HepG2 (cell line): Measurements from ENCODE around the gene DDR2. TPM values are rescaled to one million over a fixed set of nuclear protein-coding genes. Genes with fewer than 3 reads are reported as not detected.

ENCODE experiments used
- ATAC-seq: fragments of 200-7000 bp; cut with Tn5 transposase; 3 replicates; pipeline ENCODE4 v1.9.1; 2020; ENCODE audit warnings: mild to moderate bottlenecking, moderate library complexity
- BruUV-seq: library from RNA; stranded (reverse); fragments of 400-500 nt; replicated peaks from 2 replicates; lab custom pipeline; 2021; lab: Mats Ljungman, UMichigan
- CTCF ChIA-PET: fragments of 300-600 bp; formaldehyde crosslinking; extraction: SDS; loops from one replicate; lab custom pipeline; 2021; ENCODE audit warnings: low total read pairs, inconsistent platforms, low intra/inter-chr PET ratio; lab: Yijun Ruan, JAX
- POLR2A ChIA-PET: fragments of 350-600 bp; sonication (Branson Sonifier 250); formaldehyde crosslinking; loops from one replicate; lab custom pipeline; 2020; ENCODE audit warnings: antibody characterized with exemption, inconsistent platforms; lab: Yijun Ruan, JAX
- DNase-seq: peaks from one replicate; pipeline ENCODE4 v3.0.0-alpha.2; 2015; ENCODE audit warnings: low spot score
- FAIRE-seq: peaks from 3 replicates; lab custom pipeline; 2011; peaks lifted over from hg19 to GRCh38; lab: Jason Lieb, UNC
- H2AFZ ChIP-seq: one replicate; pipeline ENCODE4 v1.6.1; 2011; ENCODE audit warnings: low read length, inconsistent platforms
- H3K27ac ChIP-seq: fragments of 300-600 bp; 3 replicates; pipeline ENCODE4 v1.8.0; 2011; ENCODE audit warnings: mixed run types, mild to moderate bottlenecking, mixed read lengths, low read length, inconsistent platforms; ENCODE audit not compliant: insufficient read depth; ENCODE audit errors: extremely low read length
- H3K27me3 ChIP-seq, 2 experiments: fragments of 200-600 bp in 1 of 2; 2 replicates in 1 of 2; 3 replicates in 1 of 2; pipeline versions ENCODE4 v1.6.0 to v1.8.0; 2011; ENCODE audit warnings: low read length in 2 of 2, mild to moderate bottlenecking in 2 of 2, moderate library complexity in 2 of 2, inconsistent platforms in 1 of 2; ENCODE audit not compliant: insufficient read depth in 2 of 2, control insufficient read depth in 1 of 2
- H3K36me3 ChIP-seq, 2 experiments: fragments of 200-600 bp in 1 of 2; replicated peaks in 1 of 2; 2 replicates in 1 of 2; 3 replicates in 1 of 2; pipeline versions ENCODE4 v1.5.1 to v1.8.0; 2011; ENCODE audit warnings: low read length in 2 of 2, inconsistent platforms in 1 of 2; ENCODE audit not compliant: insufficient read depth in 2 of 2, control insufficient read depth in 1 of 2
- H3K4me1 ChIP-seq: 2 replicates; pipeline ENCODE4 v1.5.1; 2012; ENCODE audit warnings: low read length, inconsistent platforms; ENCODE audit not compliant: insufficient read depth
- H3K4me2 ChIP-seq: 2 replicates; pipeline ENCODE4 v1.6.0; 2011; ENCODE audit warnings: low read depth, low read length, inconsistent platforms
- H3K4me3 ChIP-seq, 3 experiments: fragments of 200-600 bp in 1 of 3; sonication (generic), shearing (Covaris generic) in 1 of 3; replicated peaks in 1 of 3; 2 replicates each; pipeline ENCODE4 v1.5.1; 2011 to 2016; ENCODE audit warnings: low read length in 3 of 3, inconsistent platforms in 2 of 3, low read depth in 2 of 3, mild to moderate bottlenecking in 2 of 3, control low read depth in 1 of 3, mixed read lengths in 1 of 3; ENCODE audit not compliant: insufficient read depth in 1 of 3
- H3K79me2 ChIP-seq: one replicate; pipeline ENCODE4 v1.6.1; 2011; ENCODE audit warnings: low read length, inconsistent platforms; ENCODE audit not compliant: insufficient read depth
- H3K9ac ChIP-seq: 2 replicates; pipeline ENCODE4 v1.6.0; 2011; ENCODE audit warnings: mild to moderate bottlenecking, low read depth, low read length, inconsistent platforms; ENCODE audit not compliant: insufficient read depth
- H3K9me3 ChIP-seq: 2 replicates; pipeline ENCODE4 v1.5.1; 2012; ENCODE audit warnings: mild to moderate bottlenecking, low read length
- H4K20me1 ChIP-seq: 2 replicates; pipeline ENCODE4 v1.6.0; 2011; ENCODE audit warnings: inconsistent platforms, mild to moderate bottlenecking, low read length, moderate library complexity; ENCODE audit not compliant: insufficient read depth
- AKAP8 ChIP-seq: sonication (generic); formaldehyde crosslinking; IDR thresholded peaks from 2 replicates; pipeline ENCODE4 v1.5.1; 2020; ENCODE audit warnings: mild to moderate bottlenecking, missing genetic modification reagents
- CTCF ChIP-seq: sonication (generic); formaldehyde crosslinking; IDR thresholded peaks from 2 replicates; pipeline ENCODE4 v1.5.0; 2020; ENCODE audit warnings: mild to moderate bottlenecking, missing genetic modification reagents, moderate library complexity
- DNMT1 ChIP-seq: sonication (generic); formaldehyde crosslinking; IDR thresholded peaks from 2 replicates; pipeline ENCODE4 v1.5.1; 2020; ENCODE audit warnings: mild to moderate bottlenecking, missing genetic modification reagents
- HNRNPLL ChIP-seq: fragments of 200-400 bp; formaldehyde crosslinking; IDR thresholded peaks from 2 replicates; pipeline ENCODE4 v1.6.1; 2017; ENCODE audit warnings: mild to moderate bottlenecking, low read depth, low read length; ENCODE audit not compliant: poor library complexity, severe bottlenecking
- PATZ1 ChIP-seq: sonication (generic); formaldehyde crosslinking; IDR thresholded peaks from 2 replicates; pipeline ENCODE4 v1.4.0; 2020; ENCODE audit warnings: missing genetic modification reagents
- SALL1 ChIP-seq: sonication (generic); formaldehyde crosslinking; IDR thresholded peaks from 2 replicates; pipeline ENCODE4 v1.8.0; 2022; ENCODE audit warnings: mild to moderate bottlenecking, missing genetic modification reagents
- ZFX ChIP-seq: sonication (generic); formaldehyde crosslinking; IDR thresholded peaks from 2 replicates; pipeline ENCODE4 v1.4.0; 2020; ENCODE audit warnings: mild to moderate bottlenecking, low read depth, missing genetic modification reagents, moderate library complexity
- ZNF3 ChIP-seq: IDR thresholded peaks from 2 replicates; pipeline ENCODE4 v1.7.0; 2017; ENCODE audit warnings: inconsistent platforms
- ZNF567 ChIP-seq: sonication (generic); formaldehyde crosslinking; IDR thresholded peaks from 2 replicates; pipeline ENCODE4 v1.8.1; 2023; ENCODE audit warnings: mild to moderate bottlenecking, missing genetic modification reagents, borderline replicate concordance
- WGBS: methylation state at CpG from one replicate; pipeline ENCODE4 v1.1.6; 2017; ENCODE audit warnings: low lambda C conversion rate; 5-methylcytosine and 5-hydroxymethylcytosine counted together
- in situ Hi-C: cut with HindIII; loops from 2 replicates; pipeline ENCODE4 v1.10.0; 2017; ENCODE audit warnings: low pct_unique_long_range_greater_than_20kb; ENCODE audit not compliant: extremely low pct_ligation_motif_present
- intact Hi-C: fragments of 100-400 bp; cut with micrococcal nuclease; formaldehyde crosslinking; loops from one replicate; pipeline ENCODE4 v1.10.0; 2022; ENCODE audit not compliant: unreplicated experiment
- polyA plus RNA-seq, 8 experiments: library from polyadenylated mRNA; depleted of rRNA in 3 of 8; stranded (reverse) in 7 of 8; unstranded in 1 of 8; fragments of >200 nt; fragmentation: Illumina TruSeq in 4 of 8; extraction: Trizol in 4 of 8; gene quantifications; 2 replicates each; pipeline versions ENCODE4 v1.2.1 to v1.2.3, GENCODE V29; 2011 to 2016; ENCODE audit warnings: low read depth in 4 of 8, missing spikeins in 1 of 8, mixed read lengths in 1 of 8; ENCODE audit not compliant: insufficient read depth in 1 of 8
- total RNA-seq, 5 experiments: library from RNA; depleted of rRNA; stranded (reverse); fragments of >200 nt; fragmentation: Illumina TruSeq; extraction: Trizol; gene quantifications; 2 replicates each; pipeline ENCODE4 v1.2.3, GENCODE V29; 2016; ENCODE audit warnings: low read depth in 1 of 5
- TF ChIP-seq, protein P1 (sequence below): sonication (generic); formaldehyde crosslinking; IDR thresholded peaks from 2 replicates; pipeline ENCODE4 v1.5.1; 2020; ENCODE audit warnings: mild to moderate bottlenecking, missing genetic modification reagents, moderate library complexity
- TF ChIP-seq, protein P2 (sequence below): sonication (generic); formaldehyde crosslinking; IDR thresholded peaks from 2 replicates; pipeline ENCODE4 v1.5.0; 2020; ENCODE audit warnings: mild to moderate bottlenecking, missing genetic modification reagents

DDR2 gene
- total and polyA plus RNA-seq, 2 of the 13 experiments (the other 11 are each of a cell fraction or from before 2014, with no cell fraction given), result 0.36 to 0.38 TPM

GRCh38 chr1:162822391-162823200 lies 190.3 kb downstream of the DDR2 start:
- WGBS, result 14% methylated on average over 6 of the region's 44 CpGs
- Histone ChIP-seq H3K36me3 (no peaks in the 10 kb centered on the region), H3K27ac (no peak overlapping the region), H3K9ac (peak overlapping the region; percentile 38; the same call in 1 of the 2 replicates), H3K27me3 (peaks cover 0 to 7% of the 10 kb centered on the region in 2 experiments; a peak in 2 of 5 replicates), H2AFZ (no peak overlapping the region), H4K20me1 (no peaks in the 10 kb centered on the region), H3K4me3 (peak overlapping the region; percentile 54 to 70 (median 61)), H3K4me1 (peaks cover 21% of the 10 kb centered on the region), H3K9me3 (no peaks in the 10 kb centered on the region), H3K4me2 (peak overlapping the region; percentile 94), H3K79me2 (no peaks in the 10 kb centered on the region)
- no peak for TF ChIP-seq ZNF567 (CRISPR knock-in tag)
- TF ChIP-seq PATZ1 (CRISPR knock-in tag), result no peak
- TF ChIP-seq, protein P1, sequence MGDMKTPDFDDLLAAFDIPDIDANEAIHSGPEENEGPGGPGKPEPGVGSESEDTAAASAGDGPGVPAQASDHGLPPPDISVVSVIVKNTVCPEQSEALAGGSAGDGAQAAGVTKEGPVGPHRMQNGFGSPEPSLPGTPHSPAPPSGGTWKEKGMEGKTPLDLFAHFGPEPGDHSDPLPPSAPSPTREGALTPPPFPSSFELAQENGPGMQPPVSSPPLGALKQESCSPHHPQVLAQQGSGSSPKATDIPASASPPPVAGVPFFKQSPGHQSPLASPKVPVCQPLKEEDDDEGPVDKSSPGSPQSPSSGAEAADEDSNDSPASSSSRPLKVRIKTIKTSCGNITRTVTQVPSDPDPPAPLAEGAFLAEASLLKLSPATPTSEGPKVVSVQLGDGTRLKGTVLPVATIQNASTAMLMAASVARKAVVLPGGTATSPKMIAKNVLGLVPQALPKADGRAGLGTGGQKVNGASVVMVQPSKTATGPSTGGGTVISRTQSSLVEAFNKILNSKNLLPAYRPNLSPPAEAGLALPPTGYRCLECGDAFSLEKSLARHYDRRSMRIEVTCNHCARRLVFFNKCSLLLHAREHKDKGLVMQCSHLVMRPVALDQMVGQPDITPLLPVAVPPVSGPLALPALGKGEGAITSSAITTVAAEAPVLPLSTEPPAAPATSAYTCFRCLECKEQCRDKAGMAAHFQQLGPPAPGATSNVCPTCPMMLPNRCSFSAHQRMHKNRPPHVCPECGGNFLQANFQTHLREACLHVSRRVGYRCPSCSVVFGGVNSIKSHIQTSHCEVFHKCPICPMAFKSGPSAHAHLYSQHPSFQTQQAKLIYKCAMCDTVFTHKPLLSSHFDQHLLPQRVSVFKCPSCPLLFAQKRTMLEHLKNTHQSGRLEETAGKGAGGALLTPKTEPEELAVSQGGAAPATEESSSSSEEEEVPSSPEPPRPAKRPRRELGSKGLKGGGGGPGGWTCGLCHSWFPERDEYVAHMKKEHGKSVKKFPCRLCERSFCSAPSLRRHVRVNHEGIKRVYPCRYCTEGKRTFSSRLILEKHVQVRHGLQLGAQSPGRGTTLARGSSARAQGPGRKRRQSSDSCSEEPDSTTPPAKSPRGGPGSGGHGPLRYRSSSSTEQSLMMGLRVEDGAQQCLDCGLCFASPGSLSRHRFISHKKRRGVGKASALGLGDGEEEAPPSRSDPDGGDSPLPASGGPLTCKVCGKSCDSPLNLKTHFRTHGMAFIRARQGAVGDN, result peak; percentile 54; the same call in 1 of the 2 replicates
- no peak for TF ChIP-seq ZNF3 (CRISPR knock-in tag)
- TF ChIP-seq, protein P2, sequence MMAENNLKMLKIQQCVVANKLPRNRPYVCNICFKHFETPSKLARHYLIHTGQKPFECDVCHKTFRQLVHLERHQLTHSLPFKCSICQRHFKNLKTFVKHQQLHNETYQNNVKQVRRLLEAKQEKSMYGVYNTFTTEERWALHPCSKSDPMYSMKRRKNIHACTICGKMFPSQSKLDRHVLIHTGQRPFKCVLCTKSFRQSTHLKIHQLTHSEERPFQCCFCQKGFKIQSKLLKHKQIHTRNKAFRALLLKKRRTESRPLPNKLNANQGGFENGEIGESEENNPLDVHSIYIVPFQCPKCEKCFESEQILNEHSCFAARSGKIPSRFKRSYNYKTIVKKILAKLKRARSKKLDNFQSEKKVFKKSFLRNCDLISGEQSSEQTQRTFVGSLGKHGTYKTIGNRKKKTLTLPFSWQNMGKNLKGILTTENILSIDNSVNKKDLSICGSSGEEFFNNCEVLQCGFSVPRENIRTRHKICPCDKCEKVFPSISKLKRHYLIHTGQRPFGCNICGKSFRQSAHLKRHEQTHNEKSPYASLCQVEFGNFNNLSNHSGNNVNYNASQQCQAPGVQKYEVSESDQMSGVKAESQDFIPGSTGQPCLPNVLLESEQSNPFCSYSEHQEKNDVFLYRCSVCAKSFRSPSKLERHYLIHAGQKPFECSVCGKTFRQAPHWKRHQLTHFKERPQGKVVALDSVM (CRISPR knock-in tag), result no peak
- TF ChIP-seq DNMT1 (CRISPR knock-in tag), result 0 out of 2 replicates have a peak, but pooled peaks have one; percentile 30
- TF ChIP-seq ZFX (CRISPR knock-in tag), result 0 out of 2 replicates have a peak, but pooled peaks have one; percentile 22
- 0 out of 2 replicates have a peak, but pooled peaks have one; percentile 31 for TF ChIP-seq SALL1 (CRISPR knock-in tag)
- no peak for TF ChIP-seq AKAP8 (CRISPR knock-in tag)
- peak; percentile 55 for TF ChIP-seq HNRNPLL
- TF ChIP-seq CTCF (CRISPR knock-in tag), result peak; percentile 16; the same call in 1 of the 2 replicates
- in situ Hi-C loops (no loop called here), intact Hi-C loops (no loop called here)
- ATAC-seq, result peak; percentile 90
- CTCF ChIA-PET, result no interaction called here
- no TSS peak for BruUV-seq
- no peak for DNase-seq
- no peak for FAIRE-seq
- POLR2A ChIA-PET, result no interaction called here
